DND-41 (cell line): ENCODE results near the gene SGCG.
A peak's percentile ranks its signal among the peaks of the same experiment; 100 is the strongest.

Experiments used
- ATAC-seq: fragments of 200-7000 bp; cut with Tn5 transposase; 3 replicates; pipeline ENCODE4 v1.9.1; 2021; ENCODE audit warnings: low read depth; ENCODE audit not compliant: insufficient read depth
- DNase-seq: peaks from one replicate; pipeline ENCODE4 v3.0.0-alpha.2; 2020
- H2AFZ ChIP-seq: 2 replicates; pipeline ENCODE4 v1.6.0; 2012; ENCODE audit warnings: low read depth, low read length
- H3K27ac ChIP-seq: 2 replicates; pipeline ENCODE4 v1.5.1; 2012; ENCODE audit warnings: low read length, inconsistent platforms
- H3K27me3 ChIP-seq: fragments of 200-600 bp; sonication (generic); 2 replicates; pipeline ENCODE4 v1.6.0; 2012; ENCODE audit warnings: low read length, mild to moderate bottlenecking, inconsistent platforms; ENCODE audit not compliant: insufficient read depth, poor library complexity
- H3K36me3 ChIP-seq: 2 replicates; pipeline ENCODE4 v1.5.1; 2012; ENCODE audit warnings: low read length, inconsistent platforms; ENCODE audit not compliant: insufficient read depth
- H3K4me1 ChIP-seq: 2 replicates; pipeline ENCODE4 v1.5.1; 2012; ENCODE audit warnings: mild to moderate bottlenecking, low read length; ENCODE audit not compliant: insufficient read depth
- H3K4me2 ChIP-seq: 2 replicates; pipeline ENCODE4 v1.6.0; 2012; ENCODE audit warnings: mild to moderate bottlenecking, moderate library complexity, low read length, inconsistent platforms; ENCODE audit not compliant: insufficient read depth
- H3K4me3 ChIP-seq, 2 experiments: fragments of 200-600 bp in 1 of 2; shearing (Covaris generic) in 1 of 2; 2 replicates each; pipeline ENCODE4 v1.5.1; 2012 to 2016; ENCODE audit warnings: inconsistent platforms in 2 of 2, low read length in 2 of 2, mild to moderate bottlenecking in 2 of 2, low read depth in 1 of 2, moderate library complexity in 1 of 2
- H3K79me2 ChIP-seq: 2 replicates; pipeline ENCODE4 v1.6.0; 2012; ENCODE audit warnings: low read length, inconsistent platforms; ENCODE audit not compliant: insufficient read depth
- H3K9ac ChIP-seq: 2 replicates; pipeline ENCODE4 v1.6.0; 2012; ENCODE audit warnings: low read depth, mild to moderate bottlenecking, inconsistent platforms, low read length, moderate library complexity
- H3K9me3 ChIP-seq: 2 replicates; pipeline ENCODE4 v1.5.1; 2012; ENCODE audit warnings: low read length, moderate library complexity, mild to moderate bottlenecking, inconsistent platforms; ENCODE audit not compliant: insufficient read depth, severe bottlenecking
- H4K20me1 ChIP-seq: 2 replicates; pipeline ENCODE4 v1.6.0; 2012; ENCODE audit warnings: low read length; ENCODE audit not compliant: insufficient read depth
- EZH2 ChIP-seq: IDR thresholded peaks from 3 replicates; pipeline ENCODE4 v1.6.1; 2012; ENCODE audit warnings: borderline replicate concordance, low read depth, mild to moderate bottlenecking, moderate library complexity, low read length, inconsistent platforms; ENCODE audit not compliant: severe bottlenecking
- TF ChIP-seq, protein P1 (sequence below): IDR thresholded peaks from 2 replicates; pipeline ENCODE4 v1.5.1; 2012; ENCODE audit warnings: borderline replicate concordance, low read length, moderate library complexity, mild to moderate bottlenecking; ENCODE audit not compliant: poor library complexity, severe bottlenecking; ENCODE audit errors: extremely low read depth

The SGCG gene

GRCh38 chr13:23161481-23161825 is 19.3 kb upstream of the SGCG start:
- TF ChIP-seq, protein P1, sequence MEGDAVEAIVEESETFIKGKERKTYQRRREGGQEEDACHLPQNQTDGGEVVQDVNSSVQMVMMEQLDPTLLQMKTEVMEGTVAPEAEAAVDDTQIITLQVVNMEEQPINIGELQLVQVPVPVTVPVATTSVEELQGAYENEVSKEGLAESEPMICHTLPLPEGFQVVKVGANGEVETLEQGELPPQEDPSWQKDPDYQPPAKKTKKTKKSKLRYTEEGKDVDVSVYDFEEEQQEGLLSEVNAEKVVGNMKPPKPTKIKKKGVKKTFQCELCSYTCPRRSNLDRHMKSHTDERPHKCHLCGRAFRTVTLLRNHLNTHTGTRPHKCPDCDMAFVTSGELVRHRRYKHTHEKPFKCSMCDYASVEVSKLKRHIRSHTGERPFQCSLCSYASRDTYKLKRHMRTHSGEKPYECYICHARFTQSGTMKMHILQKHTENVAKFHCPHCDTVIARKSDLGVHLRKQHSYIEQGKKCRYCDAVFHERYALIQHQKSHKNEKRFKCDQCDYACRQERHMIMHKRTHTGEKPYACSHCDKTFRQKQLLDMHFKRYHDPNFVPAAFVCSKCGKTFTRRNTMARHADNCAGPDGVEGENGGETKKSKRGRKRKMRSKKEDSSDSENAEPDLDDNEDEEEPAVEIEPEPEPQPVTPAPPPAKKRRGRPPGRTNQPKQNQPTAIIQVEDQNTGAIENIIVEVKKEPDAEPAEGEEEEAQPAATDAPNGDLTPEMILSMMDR: no peak
- TF ChIP-seq EZH2: no peak
- no peaks in the 10 kb centered on the region for H3K9me3 ChIP-seq
- no peak for ATAC-seq
- no peak overlapping the region for H2AFZ ChIP-seq
- H3K27ac ChIP-seq: no peak overlapping the region
- H3K4me2 ChIP-seq: no peak overlapping the region
- H3K4me1 ChIP-seq: no peaks in the 10 kb centered on the region
- H3K4me3 ChIP-seq: no peak overlapping the region
- no peaks in the 10 kb centered on the region for H3K36me3 ChIP-seq
- no peaks in the 10 kb centered on the region for H4K20me1 ChIP-seq
- H3K9ac ChIP-seq: no peak overlapping the region
- no peaks in the 10 kb centered on the region for H3K27me3 ChIP-seq
- no peak for DNase-seq
- H3K79me2 ChIP-seq: no peaks in the 10 kb centered on the region

DNA sequence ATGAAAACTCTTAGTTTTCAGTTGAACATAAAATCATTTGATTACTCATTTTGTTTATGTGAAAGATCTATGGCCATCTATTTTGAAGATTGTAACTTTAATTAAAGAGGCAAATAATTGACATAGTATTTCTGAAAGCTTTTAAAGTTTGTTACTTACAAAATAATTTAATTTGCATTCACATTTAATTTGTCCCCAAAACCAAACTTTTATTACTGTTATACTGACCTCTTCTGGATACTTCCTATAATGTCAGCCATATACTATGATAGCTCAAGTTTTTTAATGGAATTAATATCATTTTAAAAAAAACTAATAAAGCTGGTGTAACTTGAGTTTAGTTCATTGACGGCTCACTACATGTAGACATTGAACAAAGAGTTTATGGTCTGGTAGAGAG is 4.9 kb upstream of the SGCG start:
- Histone ChIP-seq H3K4me2 (no peak overlapping the region), H2AFZ (no peak overlapping the region), H3K36me3 (no peaks in the 10 kb centered on the region), H3K4me1 (no peaks in the 10 kb centered on the region), H3K9me3 (no peaks in the 10 kb centered on the region), H4K20me1 (no peaks in the 10 kb centered on the region), H3K4me3 (no peak overlapping the region), H3K79me2 (no peaks in the 10 kb centered on the region), H3K9ac (no peak overlapping the region), H3K27me3 (no peaks in the 10 kb centered on the region), H3K27ac (no peak overlapping the region)
- no peak for TF ChIP-seq EZH2
- TF ChIP-seq, protein P1: peak; percentile 46
- ATAC-seq (no peak), DNase-seq (no peak)

GRCh38 chr13:23182142-23182541 is 1.4 kb downstream of the SGCG start:
- H2AFZ ChIP-seq: no peak overlapping the region
- no peaks in the 10 kb centered on the region for H3K36me3 ChIP-seq
- no peak for TF ChIP-seq EZH2
- TF ChIP-seq, protein P1: no peak
- no peaks in the 10 kb centered on the region for H3K9me3 ChIP-seq
- H3K4me1 ChIP-seq: no peaks in the 10 kb centered on the region
- H3K27ac ChIP-seq: no peak overlapping the region
- no peaks in the 10 kb centered on the region for H3K27me3 ChIP-seq
- ATAC-seq (no peak), DNase-seq (no peak)
- no peak overlapping the region for H3K4me3 ChIP-seq
- H3K4me2 ChIP-seq: no peak overlapping the region
- H3K9ac ChIP-seq: no peak overlapping the region
- no peaks in the 10 kb centered on the region for H3K79me2 ChIP-seq
- H4K20me1 ChIP-seq: no peaks in the 10 kb centered on the region

DNA sequence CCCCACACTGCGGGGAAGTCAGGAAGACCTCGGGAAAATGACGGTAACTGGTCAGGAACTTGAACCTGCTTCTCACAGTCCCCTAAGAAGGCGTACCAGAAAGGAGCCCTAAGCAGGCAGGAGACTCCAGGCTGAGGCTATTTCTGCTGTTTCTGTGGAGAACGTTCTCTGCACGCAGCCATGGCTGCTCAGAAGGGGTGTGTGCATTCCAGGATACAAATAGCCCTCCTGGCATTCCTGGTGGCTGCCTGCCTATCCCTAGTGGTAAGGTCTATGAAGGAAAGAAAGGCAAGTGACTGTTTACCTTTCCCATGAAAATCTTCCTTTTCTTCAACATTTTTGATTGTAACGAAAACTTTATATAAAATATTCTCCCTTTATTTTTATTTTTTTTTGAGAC is 2.5 kb downstream of the SGCG start:
- H3K9ac ChIP-seq: no peak overlapping the region
- no peak overlapping the region for H3K27ac ChIP-seq
- H3K4me3 ChIP-seq: no peak overlapping the region
- H2AFZ ChIP-seq: no peak overlapping the region
- H3K27me3 ChIP-seq: no peaks in the 10 kb centered on the region
- DNase-seq: no peak
- TF ChIP-seq, protein P1: no peak
- TF ChIP-seq EZH2: no peak
- no peaks in the 10 kb centered on the region for H3K4me1 ChIP-seq
- no peaks in the 10 kb centered on the region for H3K36me3 ChIP-seq
- H3K79me2 ChIP-seq: no peaks in the 10 kb centered on the region
- H3K4me2 ChIP-seq: no peak overlapping the region
- H3K9me3 ChIP-seq: no peaks in the 10 kb centered on the region
- no peak for ATAC-seq
- no peaks in the 10 kb centered on the region for H4K20me1 ChIP-seq
